22Rv1 (cell line): ENCODE measurements around the gene SSR4.
"Not testable (repeated sequence)": the region's sequence is repeated elsewhere in the genome, so short reads cannot be mapped to it uniquely, and the experiment has no call there.

ENCODE experiments used
- CTCF ChIP-seq: fragments of 450-650 bp; IDR thresholded peaks from 2 replicates; pipeline ENCODE4 v1.5.1; 2017; ENCODE audit warnings: mild to moderate bottlenecking
- ZFX ChIP-seq: fragments of 450-650 bp; IDR thresholded peaks from 2 replicates; pipeline ENCODE4 v1.6.1; 2017; ENCODE audit warnings: antibody characterized with exemption, borderline replicate concordance

GRCh38 chrX:153745067-153745433 is 49.4 kb upstream of the SSR4 start:
- TF ChIP-seq CTCF, ZFX: not testable (repeated sequence)
